ENCODE results near the gene OR2L3. TPM values are rescaled to one million over a fixed set of nuclear protein-coding genes. Genes with fewer than 3 reads are reported as not detected.

The OR2L3 gene
- total RNA-seq, 1 donor from 2014 or later, result not detected

DNA sequence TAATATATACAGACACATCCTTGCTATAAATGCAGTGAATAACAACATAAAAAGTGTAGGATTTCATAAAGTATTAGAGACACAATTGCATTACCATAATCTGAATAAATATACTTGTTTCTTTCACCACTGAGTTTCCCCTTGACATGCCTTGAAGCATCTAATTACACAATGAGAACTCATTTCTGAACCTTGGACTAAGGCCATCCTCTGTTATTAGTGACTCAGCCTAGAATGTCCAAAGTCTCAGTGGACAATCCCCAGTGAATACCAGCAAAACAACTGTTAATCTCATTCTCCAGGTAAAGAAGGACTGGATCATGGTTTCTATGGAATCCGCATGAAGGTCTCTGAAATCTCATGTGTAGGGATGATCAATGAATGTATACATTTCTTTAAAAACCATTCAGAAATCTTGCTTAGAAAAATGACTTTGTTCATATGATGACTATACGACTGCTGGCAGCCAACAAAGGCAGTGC lies 33.4 kb upstream of the OR2L3 start, which contains the start of gene OR2L5:
Gene OR2L5 (plus strand): TSS at position 432 of the 482 bp plus-strand sequence. CDS start 8,288 bp downstream, outside the sequence.
- Mint-ChIP-seq H3K27me3 (ENCODE audit: unreplicated experiment) (peaks cover 4% of the 10 kb centered on the region), H3K9me3 (ENCODE audit: unreplicated experiment) (peaks cover 30% of the 10 kb centered on the region), H3K4me1 (ENCODE audit: unreplicated experiment) (no peaks in the 10 kb centered on the region), H3K27ac (ENCODE audit: unreplicated experiment) (no peak within 1 kb of the TSS), H3K36me3 (ENCODE audit: low read depth, unreplicated experiment) (peaks cover 9% of the 10 kb centered on the region), H3K4me3 (ENCODE audit: unreplicated experiment) (no peak within 1 kb of the TSS)
- DNase-seq (ENCODE audit: low spot score), result no peak
- TF ChIP-seq, protein P1, sequence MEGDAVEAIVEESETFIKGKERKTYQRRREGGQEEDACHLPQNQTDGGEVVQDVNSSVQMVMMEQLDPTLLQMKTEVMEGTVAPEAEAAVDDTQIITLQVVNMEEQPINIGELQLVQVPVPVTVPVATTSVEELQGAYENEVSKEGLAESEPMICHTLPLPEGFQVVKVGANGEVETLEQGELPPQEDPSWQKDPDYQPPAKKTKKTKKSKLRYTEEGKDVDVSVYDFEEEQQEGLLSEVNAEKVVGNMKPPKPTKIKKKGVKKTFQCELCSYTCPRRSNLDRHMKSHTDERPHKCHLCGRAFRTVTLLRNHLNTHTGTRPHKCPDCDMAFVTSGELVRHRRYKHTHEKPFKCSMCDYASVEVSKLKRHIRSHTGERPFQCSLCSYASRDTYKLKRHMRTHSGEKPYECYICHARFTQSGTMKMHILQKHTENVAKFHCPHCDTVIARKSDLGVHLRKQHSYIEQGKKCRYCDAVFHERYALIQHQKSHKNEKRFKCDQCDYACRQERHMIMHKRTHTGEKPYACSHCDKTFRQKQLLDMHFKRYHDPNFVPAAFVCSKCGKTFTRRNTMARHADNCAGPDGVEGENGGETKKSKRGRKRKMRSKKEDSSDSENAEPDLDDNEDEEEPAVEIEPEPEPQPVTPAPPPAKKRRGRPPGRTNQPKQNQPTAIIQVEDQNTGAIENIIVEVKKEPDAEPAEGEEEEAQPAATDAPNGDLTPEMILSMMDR (IDR thresholded peaks at IDR 0.05; ENCODE audit: unreplicated experiment), result no peak

DNA sequence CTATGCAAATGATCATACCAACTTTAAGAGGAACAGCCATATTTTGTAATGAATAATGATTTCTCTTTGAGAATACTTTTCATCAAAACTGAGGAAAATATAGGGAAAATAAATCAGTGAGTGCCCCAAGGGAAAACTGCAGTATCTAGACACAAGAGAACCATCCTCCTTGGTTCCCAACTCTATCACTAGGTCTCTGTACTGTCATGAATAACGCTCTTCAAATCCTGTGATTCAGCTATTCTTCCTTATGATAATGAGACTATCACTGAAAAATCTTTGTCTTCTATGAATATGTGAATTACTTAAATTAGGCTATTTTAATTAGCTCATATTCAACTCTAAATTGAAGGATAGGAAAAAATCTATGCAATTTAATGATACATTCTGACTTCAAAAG lies 30.8 kb upstream of the OR2L3 start:
- Mint-ChIP-seq H3K27ac (ENCODE audit: unreplicated experiment) (no peak overlapping the region), H3K9me3 (ENCODE audit: unreplicated experiment) (peaks cover 24% of the 10 kb centered on the region), H3K4me1 (ENCODE audit: unreplicated experiment) (no peaks in the 10 kb centered on the region), H3K27me3 (ENCODE audit: unreplicated experiment) (no peaks in the 10 kb centered on the region), H3K36me3 (ENCODE audit: low read depth, unreplicated experiment) (no peaks in the 10 kb centered on the region), H3K4me3 (ENCODE audit: unreplicated experiment) (no peak overlapping the region)
- TF ChIP-seq, protein P1 (IDR thresholded peaks at IDR 0.05; ENCODE audit: unreplicated experiment), result no peak
- no peak for DNase-seq (ENCODE audit: low spot score)

DNA sequence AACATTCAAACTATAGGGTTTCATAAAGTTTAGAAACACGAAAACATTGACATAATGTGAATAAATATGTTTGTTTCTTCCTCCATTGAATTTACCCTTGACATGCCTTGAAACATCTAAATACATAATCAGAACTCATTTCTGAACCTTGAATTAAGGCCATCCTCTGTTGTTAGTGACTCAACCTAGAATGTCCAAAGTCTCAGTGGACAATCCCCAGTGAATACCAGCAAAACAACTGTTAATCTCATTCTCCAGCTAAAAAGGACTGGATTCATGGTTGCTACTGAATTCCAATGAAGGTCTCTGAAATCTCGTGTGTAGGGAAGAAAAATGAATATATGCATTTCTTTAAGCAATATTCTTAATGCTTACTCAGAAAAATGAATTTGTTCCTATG lies 16.9 kb upstream of the OR2L3 start, which contains the start of gene OR2L2:
Gene OR2L2 (plus strand): TSS at position 301 of the 400 bp plus-strand sequence. CDS start 8,198 bp downstream, outside the sequence.
- H3K36me3 Mint-ChIP-seq (ENCODE audit: low read depth, unreplicated experiment), result no peaks in the 10 kb centered on the region
- H3K9me3 Mint-ChIP-seq (ENCODE audit: unreplicated experiment), result peaks cover 14% of the 10 kb centered on the region
- H3K4me3 Mint-ChIP-seq (ENCODE audit: unreplicated experiment), result no peak within 1 kb of the TSS
- DNase-seq (ENCODE audit: low spot score), result no peak
- H3K27me3 Mint-ChIP-seq (ENCODE audit: unreplicated experiment), result peaks cover 1% of the 10 kb centered on the region
- TF ChIP-seq, protein P1 (IDR thresholded peaks at IDR 0.05; ENCODE audit: unreplicated experiment), result no peak
- H3K27ac Mint-ChIP-seq (ENCODE audit: unreplicated experiment), result no peak within 1 kb of the TSS
- no peaks in the 10 kb centered on the region for H3K4me1 Mint-ChIP-seq (ENCODE audit: unreplicated experiment)

DNA sequence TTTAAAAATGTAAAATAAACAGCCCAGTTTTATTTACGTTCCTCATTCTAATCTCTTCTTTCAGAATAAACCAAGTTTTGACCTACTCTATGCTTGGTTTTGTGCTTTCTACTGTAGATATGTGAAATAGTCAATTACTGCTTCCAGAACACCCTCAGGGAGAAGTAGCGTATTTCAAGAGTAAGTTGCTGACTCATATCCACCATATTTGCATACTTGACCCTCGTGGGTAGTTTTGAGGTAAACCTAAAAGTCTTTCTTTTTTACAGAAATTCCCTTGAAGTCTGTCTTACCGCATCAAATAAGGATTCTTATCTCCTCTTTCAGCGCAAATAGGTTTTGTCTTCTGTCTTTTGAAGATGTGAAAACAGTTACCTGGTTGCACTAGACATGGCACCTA lies 1.4 kb upstream of the OR2L3 start:
- H3K36me3 Mint-ChIP-seq (ENCODE audit: low read depth, unreplicated experiment), result no peaks in the 10 kb centered on the region
- peaks cover 2% of the 10 kb centered on the region for H3K27me3 Mint-ChIP-seq (ENCODE audit: unreplicated experiment)
- H3K4me3 Mint-ChIP-seq (ENCODE audit: unreplicated experiment), result no peak overlapping the region
- DNase-seq (ENCODE audit: low spot score), result no peak
- TF ChIP-seq, protein P1 (IDR thresholded peaks at IDR 0.05; ENCODE audit: unreplicated experiment), result no peak
- peaks cover 29% of the 10 kb centered on the region for H3K9me3 Mint-ChIP-seq (ENCODE audit: unreplicated experiment)
- H3K4me1 Mint-ChIP-seq (ENCODE audit: unreplicated experiment), result no peaks in the 10 kb centered on the region
- H3K27ac Mint-ChIP-seq (ENCODE audit: unreplicated experiment), result no peak overlapping the region

DNA sequence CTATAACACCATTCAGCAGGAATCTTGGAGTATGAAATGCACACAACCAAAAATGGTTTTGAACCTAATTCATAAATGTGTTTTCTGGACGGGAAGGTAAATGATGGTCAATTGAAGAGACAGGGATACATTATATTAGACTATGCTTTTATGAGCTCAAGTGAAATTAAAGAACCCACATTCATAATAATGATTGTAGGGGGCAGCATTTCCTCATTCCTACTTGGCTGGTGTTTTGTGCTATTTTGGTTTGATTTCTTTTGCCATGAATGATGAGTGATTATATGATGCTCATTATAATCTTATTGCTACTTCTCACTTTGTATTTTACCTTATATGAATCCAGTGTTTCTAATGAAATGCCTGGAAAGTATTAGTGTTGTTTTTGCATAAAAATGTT lies 372 bp downstream of the OR2L3 start:
- H3K9me3 Mint-ChIP-seq (ENCODE audit: unreplicated experiment), result peaks cover 25% of the 10 kb centered on the region
- TF ChIP-seq, protein P1 (IDR thresholded peaks at IDR 0.05; ENCODE audit: unreplicated experiment), result no peak
- H3K4me1 Mint-ChIP-seq (ENCODE audit: unreplicated experiment), result no peaks in the 10 kb centered on the region
- peaks cover 2% of the 10 kb centered on the region for H3K27me3 Mint-ChIP-seq (ENCODE audit: unreplicated experiment)
- H3K36me3 Mint-ChIP-seq (ENCODE audit: low read depth, unreplicated experiment), result no peaks in the 10 kb centered on the region
- H3K27ac Mint-ChIP-seq (ENCODE audit: unreplicated experiment), result no peak overlapping the region
- no peak for DNase-seq (ENCODE audit: low spot score)
- no peak overlapping the region for H3K4me3 Mint-ChIP-seq (ENCODE audit: unreplicated experiment)
